ENCODE measurements around the gene EVL.

DNA sequence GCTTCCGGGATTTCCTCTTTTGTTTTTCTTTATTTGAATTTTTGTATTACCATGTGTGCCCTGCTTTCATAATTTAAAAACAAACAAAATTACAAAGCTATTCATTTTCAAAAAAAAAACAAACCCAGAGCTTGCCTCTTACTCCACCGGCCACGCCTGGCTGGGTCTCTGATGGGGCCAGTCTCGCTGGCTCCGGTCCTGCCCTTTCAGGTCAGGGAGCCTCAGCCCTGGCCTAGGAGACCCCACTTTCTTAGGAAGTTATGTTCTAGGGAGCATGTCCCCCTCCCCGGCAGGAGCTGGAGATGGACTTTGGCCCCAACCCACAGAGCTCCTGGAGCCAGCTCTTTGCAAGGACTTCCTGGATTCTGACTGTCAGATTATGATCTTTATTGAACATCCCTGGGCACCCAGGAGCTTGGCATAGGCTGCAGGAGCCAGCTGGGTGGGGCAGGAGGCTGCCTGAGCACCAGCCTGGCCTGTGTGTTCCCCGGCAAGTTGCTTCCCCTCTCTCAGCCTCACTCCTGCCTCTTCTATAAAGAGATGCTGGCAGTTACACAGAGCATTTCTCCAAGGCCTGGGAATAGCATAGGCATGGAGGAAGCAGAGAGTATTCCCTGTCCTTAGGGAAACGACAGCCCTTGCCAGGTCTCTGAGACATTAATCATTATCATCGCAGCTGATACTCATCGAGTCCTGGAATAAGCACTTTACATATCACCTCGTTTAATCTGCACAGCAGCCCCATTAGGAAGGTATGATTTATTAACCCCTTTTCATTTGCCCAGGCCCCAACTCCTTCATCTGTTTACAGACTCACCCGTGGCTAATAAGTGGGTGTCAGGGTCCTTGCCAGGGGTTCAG is 90.8 kb downstream of the EVL start:
- TF ChIP-seq, protein P1, sequence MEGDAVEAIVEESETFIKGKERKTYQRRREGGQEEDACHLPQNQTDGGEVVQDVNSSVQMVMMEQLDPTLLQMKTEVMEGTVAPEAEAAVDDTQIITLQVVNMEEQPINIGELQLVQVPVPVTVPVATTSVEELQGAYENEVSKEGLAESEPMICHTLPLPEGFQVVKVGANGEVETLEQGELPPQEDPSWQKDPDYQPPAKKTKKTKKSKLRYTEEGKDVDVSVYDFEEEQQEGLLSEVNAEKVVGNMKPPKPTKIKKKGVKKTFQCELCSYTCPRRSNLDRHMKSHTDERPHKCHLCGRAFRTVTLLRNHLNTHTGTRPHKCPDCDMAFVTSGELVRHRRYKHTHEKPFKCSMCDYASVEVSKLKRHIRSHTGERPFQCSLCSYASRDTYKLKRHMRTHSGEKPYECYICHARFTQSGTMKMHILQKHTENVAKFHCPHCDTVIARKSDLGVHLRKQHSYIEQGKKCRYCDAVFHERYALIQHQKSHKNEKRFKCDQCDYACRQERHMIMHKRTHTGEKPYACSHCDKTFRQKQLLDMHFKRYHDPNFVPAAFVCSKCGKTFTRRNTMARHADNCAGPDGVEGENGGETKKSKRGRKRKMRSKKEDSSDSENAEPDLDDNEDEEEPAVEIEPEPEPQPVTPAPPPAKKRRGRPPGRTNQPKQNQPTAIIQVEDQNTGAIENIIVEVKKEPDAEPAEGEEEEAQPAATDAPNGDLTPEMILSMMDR (IDR thresholded peaks at IDR 0.05; ENCODE audit: low read depth, low read length) = no peak
- TF ChIP-seq POLR2A (IDR thresholded peaks at IDR 0.05; ENCODE audit: extremely low read depth, insufficient read length) = no peak
- no peak for TF ChIP-seq MYC (IDR thresholded peaks at IDR 0.05; ENCODE audit: low read depth, low read length)
- TF ChIP-seq, protein P2, sequence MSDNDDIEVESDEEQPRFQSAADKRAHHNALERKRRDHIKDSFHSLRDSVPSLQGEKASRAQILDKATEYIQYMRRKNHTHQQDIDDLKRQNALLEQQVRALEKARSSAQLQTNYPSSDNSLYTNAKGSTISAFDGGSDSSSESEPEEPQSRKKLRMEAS (IDR thresholded peaks at IDR 0.05; ENCODE audit: low read depth, low read length) = no peak
